OCI-LY3 (cell line): Measurements from ENCODE around the gene FTCD.
A peak's percentile ranks its signal among the peaks of the same experiment; 100 is the strongest.

ENCODE experiments used
- H2AFZ ChIP-seq: fragments of 200-600, 300-600 bp; shearing (Covaris generic); 2 replicates; pipeline ENCODE4 v1.6.0; 2014; ENCODE audit warnings: antibody characterized with exemption, low read depth, low read length
- H3K27ac ChIP-seq: fragments of 200-600, 300-600 bp; sonication (generic); 2 replicates; pipeline ENCODE4 v1.5.1; 2014; ENCODE audit warnings: mild to moderate bottlenecking, low read length, moderate library complexity, mixed read lengths
- H3K27me3 ChIP-seq: fragments of 200-600, 300-600 bp; sonication (generic); 2 replicates; pipeline ENCODE4 v1.6.1; 2014; ENCODE audit warnings: low read depth, low read length, mixed read lengths
- H3K36me3 ChIP-seq: fragments of 200-600, 300-600 bp; sonication (generic); replicated peaks from 2 replicates; pipeline ENCODE3; 2014; ENCODE audit warnings: low read depth, low read length, mixed read lengths
- H3K4me1 ChIP-seq: fragments of 300-600, 200-600 bp; sonication (generic); 2 replicates; pipeline ENCODE4 v1.6.1; 2014; ENCODE audit warnings: low read length, mixed read lengths
- H3K4me2 ChIP-seq: fragments of 200-600, 300-600 bp; sonication (generic); 2 replicates; pipeline ENCODE4 v1.6.1; 2014; ENCODE audit warnings: low read length, mixed read lengths
- H3K4me3 ChIP-seq: fragments of 300-600, 200-600 bp; sonication (generic); 2 replicates; pipeline ENCODE4 v1.5.1; 2014; ENCODE audit warnings: antibody characterized with exemption, mild to moderate bottlenecking, low read length, moderate library complexity
- H3K79me2 ChIP-seq: fragments of 300-600, 200-600 bp; shearing (Covaris generic); 2 replicates; pipeline ENCODE4 v1.6.1; 2014; ENCODE audit warnings: mild to moderate bottlenecking, low read length, mixed read lengths
- H3K9ac ChIP-seq: fragments of 300-600, 200-600 bp; shearing (Covaris generic); 2 replicates; pipeline ENCODE4 v1.6.0; 2014; ENCODE audit warnings: mild to moderate bottlenecking, low read length, moderate library complexity
- H3K9me3 ChIP-seq: fragments of 200-600, 300-600 bp; shearing (Covaris generic); 2 replicates; pipeline ENCODE4 v1.6.1; 2014; ENCODE audit warnings: low read length, mixed read lengths; ENCODE audit not compliant: insufficient read depth
- H4K20me1 ChIP-seq: fragments of 200-600, 300-600 bp; sonication (generic); 2 replicates; pipeline ENCODE4 v1.6.1; 2016; ENCODE audit warnings: low read length, mixed read lengths; ENCODE audit not compliant: insufficient read depth
- EZH2phosphoT487 ChIP-seq: fragments of 200-600 bp; shearing (Covaris generic); IDR thresholded peaks from 2 replicates; pipeline ENCODE4 v1.6.1; 2018; ENCODE audit warnings: antibody characterized with exemption, mixed run types, low read depth
- TF ChIP-seq, protein P1 (sequence below): fragments of 200-600, 300-600 bp; sonication (generic); IDR thresholded peaks from 2 replicates; pipeline ENCODE4 v1.5.1; 2014; ENCODE audit warnings: antibody characterized with exemption, low read length, low read depth

The FTCD gene

DNA sequence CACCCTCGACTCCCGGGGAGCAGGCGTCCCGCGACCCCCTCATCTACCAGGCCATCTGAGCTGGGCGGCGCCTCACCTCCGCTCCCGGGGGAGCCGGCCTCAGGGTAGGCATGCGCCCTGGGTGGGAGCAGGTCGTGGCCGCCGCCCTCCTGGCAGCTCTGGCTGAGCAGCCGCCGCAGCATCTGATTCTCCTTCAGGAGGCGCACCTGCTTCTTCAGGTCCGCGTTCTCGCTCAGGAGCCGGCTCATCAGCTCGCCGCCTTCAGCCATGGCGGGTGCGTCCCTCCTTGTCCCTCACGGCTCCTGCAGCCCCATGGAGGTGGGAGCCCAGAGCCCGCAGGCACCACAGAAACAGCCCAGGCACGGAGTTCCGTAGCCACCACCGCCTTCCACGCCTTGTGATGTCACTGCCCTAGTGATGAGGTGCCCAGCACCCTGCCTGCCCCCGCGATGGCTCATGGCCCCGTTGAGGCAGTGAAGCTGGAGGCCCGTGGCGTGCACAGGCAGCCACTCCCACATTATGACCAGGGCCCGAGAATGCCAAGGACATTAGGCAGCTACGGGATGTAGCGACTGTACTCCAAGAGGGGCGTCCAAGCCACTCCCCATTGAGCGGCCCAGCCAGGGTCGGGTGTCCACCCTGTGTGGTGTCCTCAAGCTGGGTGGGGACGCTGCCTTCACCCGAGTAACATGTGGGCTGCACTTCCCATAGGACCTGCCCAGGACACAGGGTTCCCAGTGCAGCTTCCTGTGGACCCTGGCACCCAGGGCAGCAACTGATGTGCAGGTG, 27.4 kb upstream of the FTCD start:
- no peaks in the 10 kb centered on the region for H3K9me3 ChIP-seq
- no peaks in the 10 kb centered on the region for H3K79me2 ChIP-seq
- no peak overlapping the region for H2AFZ ChIP-seq
- H3K9ac ChIP-seq = no peak overlapping the region
- peak overlapping the region; percentile 47; the same call in 1 of the 2 replicates for H3K4me3 ChIP-seq
- TF ChIP-seq, protein P1, sequence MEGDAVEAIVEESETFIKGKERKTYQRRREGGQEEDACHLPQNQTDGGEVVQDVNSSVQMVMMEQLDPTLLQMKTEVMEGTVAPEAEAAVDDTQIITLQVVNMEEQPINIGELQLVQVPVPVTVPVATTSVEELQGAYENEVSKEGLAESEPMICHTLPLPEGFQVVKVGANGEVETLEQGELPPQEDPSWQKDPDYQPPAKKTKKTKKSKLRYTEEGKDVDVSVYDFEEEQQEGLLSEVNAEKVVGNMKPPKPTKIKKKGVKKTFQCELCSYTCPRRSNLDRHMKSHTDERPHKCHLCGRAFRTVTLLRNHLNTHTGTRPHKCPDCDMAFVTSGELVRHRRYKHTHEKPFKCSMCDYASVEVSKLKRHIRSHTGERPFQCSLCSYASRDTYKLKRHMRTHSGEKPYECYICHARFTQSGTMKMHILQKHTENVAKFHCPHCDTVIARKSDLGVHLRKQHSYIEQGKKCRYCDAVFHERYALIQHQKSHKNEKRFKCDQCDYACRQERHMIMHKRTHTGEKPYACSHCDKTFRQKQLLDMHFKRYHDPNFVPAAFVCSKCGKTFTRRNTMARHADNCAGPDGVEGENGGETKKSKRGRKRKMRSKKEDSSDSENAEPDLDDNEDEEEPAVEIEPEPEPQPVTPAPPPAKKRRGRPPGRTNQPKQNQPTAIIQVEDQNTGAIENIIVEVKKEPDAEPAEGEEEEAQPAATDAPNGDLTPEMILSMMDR = no peak
- TF ChIP-seq EZH2phosphoT487 = no peak
- peak overlapping the region; percentile 36; the same call in 1 of the 2 replicates for H3K4me2 ChIP-seq
- no peaks in the 10 kb centered on the region for H3K36me3 ChIP-seq
- no peaks in the 10 kb centered on the region for H3K4me1 ChIP-seq
- H4K20me1 ChIP-seq = no peaks in the 10 kb centered on the region
- no peak overlapping the region for H3K27ac ChIP-seq
- H3K27me3 ChIP-seq = no peaks in the 10 kb centered on the region

DNA sequence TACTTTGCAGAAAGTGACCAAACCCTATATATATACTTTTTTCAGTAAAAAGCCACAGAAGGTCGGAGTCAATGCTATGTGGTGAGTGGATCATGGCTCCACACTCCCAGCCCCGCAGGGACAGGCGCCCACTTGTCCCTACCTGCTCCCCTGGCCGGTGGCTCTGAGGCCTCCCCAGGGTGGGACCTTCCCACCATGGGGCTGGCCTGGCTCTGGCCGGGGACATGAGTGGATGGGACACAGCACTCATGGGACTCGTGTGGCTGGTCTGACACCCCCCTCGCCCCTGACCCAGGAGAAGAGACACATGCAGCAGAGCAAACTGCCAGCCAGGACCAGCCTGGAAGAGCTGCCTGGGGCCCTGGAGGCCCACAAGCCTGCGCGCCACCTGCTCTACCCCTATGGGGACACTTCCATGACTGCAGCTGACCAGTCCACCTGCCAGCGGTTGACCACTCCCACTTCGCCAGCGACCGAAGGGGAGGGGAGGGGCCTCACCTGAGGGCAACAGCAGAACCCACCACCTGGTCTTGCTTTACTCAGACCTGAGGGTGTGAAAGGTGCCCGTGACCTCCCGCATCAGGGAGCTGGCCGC, 26.7 kb upstream of the FTCD start:
- TF ChIP-seq EZH2phosphoT487 = no peak
- TF ChIP-seq, protein P1 = no peak
- Histone ChIP-seq H3K27ac (no peak overlapping the region), H3K36me3 (no peaks in the 10 kb centered on the region), H4K20me1 (no peaks in the 10 kb centered on the region), H3K4me2 (no peak overlapping the region), H3K9ac (no peak overlapping the region), H3K9me3 (no peaks in the 10 kb centered on the region), H3K4me3 (no peak overlapping the region), H3K27me3 (no peaks in the 10 kb centered on the region), H3K4me1 (no peaks in the 10 kb centered on the region), H3K79me2 (no peaks in the 10 kb centered on the region), H2AFZ (no peak overlapping the region)

DNA sequence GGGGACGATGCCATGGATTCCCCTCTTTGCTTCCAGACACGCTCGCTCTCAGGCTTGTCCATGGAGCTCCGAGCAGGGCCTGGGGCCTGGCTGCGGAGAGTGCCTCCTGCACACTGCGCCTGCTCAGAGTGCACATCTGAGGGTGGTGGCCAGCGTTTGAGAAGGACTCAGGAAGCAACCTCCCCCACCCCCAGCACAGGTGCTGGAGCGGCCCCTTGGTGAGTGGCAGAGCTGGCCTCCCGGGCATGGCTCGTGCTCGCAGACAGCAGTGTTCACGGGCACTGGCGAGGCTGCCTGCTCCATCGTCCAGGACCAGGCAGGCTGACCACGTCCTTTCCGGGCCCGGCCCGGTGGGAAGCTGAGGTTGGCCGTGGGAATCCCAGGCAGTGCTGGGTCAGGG, 26.1 kb upstream of the FTCD start:
- Histone ChIP-seq H3K9me3 (no peaks in the 10 kb centered on the region), H3K9ac (no peak overlapping the region), H3K27ac (no peak overlapping the region), H4K20me1 (no peaks in the 10 kb centered on the region), H3K4me2 (no peak overlapping the region), H3K4me3 (no peak overlapping the region), H3K4me1 (no peaks in the 10 kb centered on the region), H3K79me2 (no peaks in the 10 kb centered on the region), H3K36me3 (no peaks in the 10 kb centered on the region), H2AFZ (no peak overlapping the region), H3K27me3 (no peaks in the 10 kb centered on the region)
- no peak for TF ChIP-seq EZH2phosphoT487

DNA sequence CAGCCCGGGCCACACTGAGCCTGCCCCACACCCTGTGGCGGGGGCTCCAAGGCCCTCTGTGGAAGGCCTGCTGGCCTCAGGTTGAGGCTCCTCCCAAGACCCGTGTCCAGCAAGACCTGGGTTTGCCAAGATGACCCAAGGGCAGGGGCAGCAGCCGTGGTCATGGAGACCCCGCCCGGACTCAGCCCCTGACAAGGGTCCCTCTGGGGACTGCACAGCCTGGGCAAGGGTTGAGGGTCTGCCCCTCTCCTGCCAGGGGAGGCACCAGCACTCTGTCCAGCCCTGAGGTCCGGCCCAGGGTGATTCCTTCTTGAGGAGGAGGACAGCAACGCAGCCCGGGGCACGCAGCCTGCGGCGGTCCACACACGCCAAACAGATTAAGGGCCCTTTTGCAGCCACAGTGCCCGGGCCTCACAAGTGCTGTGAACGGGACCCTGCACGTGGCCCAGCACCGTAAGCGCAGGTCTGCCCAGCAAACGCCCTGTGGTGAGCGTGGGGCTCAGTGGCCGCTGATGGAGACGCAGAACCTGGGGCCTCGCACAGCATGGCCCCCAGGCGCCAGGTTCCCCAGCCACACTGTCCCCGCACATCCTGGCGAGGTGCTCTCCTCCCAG, 25.5 kb upstream of the FTCD start:
- H3K79me2 ChIP-seq = no peaks in the 10 kb centered on the region
- no peak for TF ChIP-seq EZH2phosphoT487
- TF ChIP-seq, protein P1 = no peak
- H3K36me3 ChIP-seq = no peaks in the 10 kb centered on the region
- H3K9me3 ChIP-seq = no peaks in the 10 kb centered on the region
- H4K20me1 ChIP-seq = no peaks in the 10 kb centered on the region
- no peak overlapping the region for H2AFZ ChIP-seq
- H3K4me3 ChIP-seq = no peak overlapping the region
- no peak overlapping the region for H3K9ac ChIP-seq
- H3K27me3 ChIP-seq = no peaks in the 10 kb centered on the region
- H3K4me2 ChIP-seq = no peak overlapping the region
- H3K4me1 ChIP-seq = no peaks in the 10 kb centered on the region
- H3K27ac ChIP-seq = no peak overlapping the region
